GM12875 (cell line): Measurements from ENCODE around the gene BTBD16.

Experiments used
- H3K4me3 ChIP-seq: one replicate; pipeline ENCODE4 v1.5.1; 2011; ENCODE audit warnings: low read depth, low read length, control low read depth
- TF ChIP-seq, protein P1 (sequence below): IDR thresholded peaks from 2 replicates; pipeline ENCODE4 v1.5.1; 2011; ENCODE audit warnings: low read depth, mild to moderate bottlenecking, control low read depth, inconsistent platforms, low read length, moderate library complexity, borderline replicate concordance; ENCODE audit not compliant: insufficient read depth

BTBD16 gene

DNA sequence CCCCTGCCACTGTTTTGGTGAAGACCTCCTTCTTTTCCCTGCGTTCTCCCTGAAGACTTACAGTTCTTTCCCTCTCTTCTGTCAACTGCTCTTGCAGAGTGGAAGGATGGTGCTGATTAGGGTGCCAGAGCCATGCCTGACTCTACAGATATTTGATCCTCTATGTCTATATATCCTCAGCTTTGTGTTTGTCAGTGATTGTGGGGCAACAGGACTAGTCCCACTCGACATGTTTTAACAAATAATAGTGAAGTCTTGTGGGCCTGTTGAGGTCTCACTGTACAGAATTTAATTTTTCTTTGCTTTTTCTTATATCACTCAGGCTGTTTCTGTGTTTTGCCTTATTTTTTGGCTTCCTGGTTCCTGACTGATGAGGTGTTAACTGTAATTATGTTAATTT lies 108.4 kb downstream of the BTBD16 start:
- H3K4me3 ChIP-seq: no peak overlapping the region
- TF ChIP-seq, protein P1, sequence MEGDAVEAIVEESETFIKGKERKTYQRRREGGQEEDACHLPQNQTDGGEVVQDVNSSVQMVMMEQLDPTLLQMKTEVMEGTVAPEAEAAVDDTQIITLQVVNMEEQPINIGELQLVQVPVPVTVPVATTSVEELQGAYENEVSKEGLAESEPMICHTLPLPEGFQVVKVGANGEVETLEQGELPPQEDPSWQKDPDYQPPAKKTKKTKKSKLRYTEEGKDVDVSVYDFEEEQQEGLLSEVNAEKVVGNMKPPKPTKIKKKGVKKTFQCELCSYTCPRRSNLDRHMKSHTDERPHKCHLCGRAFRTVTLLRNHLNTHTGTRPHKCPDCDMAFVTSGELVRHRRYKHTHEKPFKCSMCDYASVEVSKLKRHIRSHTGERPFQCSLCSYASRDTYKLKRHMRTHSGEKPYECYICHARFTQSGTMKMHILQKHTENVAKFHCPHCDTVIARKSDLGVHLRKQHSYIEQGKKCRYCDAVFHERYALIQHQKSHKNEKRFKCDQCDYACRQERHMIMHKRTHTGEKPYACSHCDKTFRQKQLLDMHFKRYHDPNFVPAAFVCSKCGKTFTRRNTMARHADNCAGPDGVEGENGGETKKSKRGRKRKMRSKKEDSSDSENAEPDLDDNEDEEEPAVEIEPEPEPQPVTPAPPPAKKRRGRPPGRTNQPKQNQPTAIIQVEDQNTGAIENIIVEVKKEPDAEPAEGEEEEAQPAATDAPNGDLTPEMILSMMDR: no peak

GRCh38 chr10:122380703-122381102 lies 109.6 kb downstream of the BTBD16 start:
- TF ChIP-seq, protein P1: no peak
- H3K4me3 ChIP-seq: no peak overlapping the region

DNA sequence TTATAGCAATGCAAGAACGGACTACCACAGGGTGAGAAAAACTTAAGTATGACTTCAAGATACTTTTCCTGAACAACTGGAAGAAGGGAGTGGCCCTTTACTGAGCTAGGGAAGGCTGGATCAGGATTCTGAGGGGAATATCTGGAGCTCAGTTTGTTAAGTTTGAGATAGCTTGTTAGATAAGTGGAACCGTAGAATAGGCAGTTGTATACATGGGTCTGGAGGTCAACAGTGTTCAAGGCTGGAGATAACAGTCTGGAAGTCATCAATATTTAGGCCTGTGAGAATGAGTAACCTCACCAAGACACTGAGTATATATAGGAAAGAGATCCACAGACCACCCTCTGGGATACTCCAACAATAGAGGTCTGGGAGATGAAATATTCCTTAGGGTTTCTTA lies 110.6 kb downstream of the BTBD16 start:
- TF ChIP-seq, protein P1: no peak
- no peak overlapping the region for H3K4me3 ChIP-seq

DNA sequence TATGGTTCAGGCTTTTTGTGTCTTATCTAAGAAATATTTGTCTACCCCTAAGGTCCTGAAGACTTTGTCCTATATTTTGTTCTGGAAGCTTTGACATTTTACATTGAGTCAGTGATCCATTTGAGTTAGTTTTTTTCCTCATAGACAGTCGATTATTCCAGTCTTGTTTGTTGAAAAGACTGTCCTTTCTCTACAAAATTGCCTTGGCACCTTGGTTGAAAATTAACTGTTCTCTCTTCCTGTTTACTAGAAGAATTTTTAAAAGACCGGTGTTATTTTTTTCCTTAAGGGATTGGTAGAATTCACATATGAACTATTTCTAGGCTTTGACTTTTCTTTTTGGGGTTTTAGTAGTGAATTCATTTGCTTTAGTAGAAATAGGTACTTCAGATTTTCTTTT lies 115.4 kb downstream of the BTBD16 start:
- TF ChIP-seq, protein P1: no peak
- no peak overlapping the region for H3K4me3 ChIP-seq

- H3K4me3 ChIP-seq: no peak overlapping the region
- TF ChIP-seq, protein P1: no peak
Measured at GRCh38 chr10:122387572-122387971, 116.5 kb downstream of the BTBD16 start.
